Lower leg skin (tissue), 3 donors: ENCODE measurements around the gene DCLK2.

ENCODE experiments used
- POLR2A ChIP-seq, 2 donors: fragments of 450-650 bp; IDR thresholded peaks; one replicate each; pipeline ENCODE4 v1.6.1; 2016 to 2017; ENCODE audit warnings: antibody characterized with exemption in 2 of 2, mild to moderate bottlenecking in 1 of 2, moderate library complexity in 1 of 2
- TF ChIP-seq, protein P1 (sequence below), 3 donors: fragments of 450-650 bp; IDR thresholded peaks; one replicate each; pipeline ENCODE4 v1.5.1; 2016; ENCODE audit warnings: antibody characterized with exemption in 3 of 3, mild to moderate bottlenecking in 3 of 3, moderate library complexity in 2 of 3

DNA sequence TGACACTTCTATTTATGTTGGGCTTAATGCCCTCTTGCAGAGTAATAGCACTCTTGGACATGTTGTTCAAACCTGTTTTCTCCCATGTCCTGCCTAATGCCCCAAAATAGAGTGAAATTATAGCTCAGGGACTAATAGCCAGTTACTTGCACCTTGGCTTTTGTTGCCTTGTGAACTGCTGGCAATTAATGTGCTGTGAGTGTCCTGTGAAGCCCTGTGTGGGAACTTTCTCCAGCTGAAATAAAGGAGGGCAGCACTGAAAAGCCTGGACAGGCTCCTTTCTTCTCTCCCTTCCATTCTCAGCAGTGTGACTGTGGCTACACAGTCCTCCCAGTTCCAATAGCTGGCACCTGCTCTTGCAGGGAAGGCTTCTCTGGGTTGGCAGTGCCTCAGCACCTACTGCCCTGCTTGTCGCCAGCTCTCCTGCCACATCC is 72.4 kb downstream of the DCLK2 start:
- TF ChIP-seq POLR2A (IDR thresholded peaks at IDR 0.05) = no peak
- TF ChIP-seq, protein P1, sequence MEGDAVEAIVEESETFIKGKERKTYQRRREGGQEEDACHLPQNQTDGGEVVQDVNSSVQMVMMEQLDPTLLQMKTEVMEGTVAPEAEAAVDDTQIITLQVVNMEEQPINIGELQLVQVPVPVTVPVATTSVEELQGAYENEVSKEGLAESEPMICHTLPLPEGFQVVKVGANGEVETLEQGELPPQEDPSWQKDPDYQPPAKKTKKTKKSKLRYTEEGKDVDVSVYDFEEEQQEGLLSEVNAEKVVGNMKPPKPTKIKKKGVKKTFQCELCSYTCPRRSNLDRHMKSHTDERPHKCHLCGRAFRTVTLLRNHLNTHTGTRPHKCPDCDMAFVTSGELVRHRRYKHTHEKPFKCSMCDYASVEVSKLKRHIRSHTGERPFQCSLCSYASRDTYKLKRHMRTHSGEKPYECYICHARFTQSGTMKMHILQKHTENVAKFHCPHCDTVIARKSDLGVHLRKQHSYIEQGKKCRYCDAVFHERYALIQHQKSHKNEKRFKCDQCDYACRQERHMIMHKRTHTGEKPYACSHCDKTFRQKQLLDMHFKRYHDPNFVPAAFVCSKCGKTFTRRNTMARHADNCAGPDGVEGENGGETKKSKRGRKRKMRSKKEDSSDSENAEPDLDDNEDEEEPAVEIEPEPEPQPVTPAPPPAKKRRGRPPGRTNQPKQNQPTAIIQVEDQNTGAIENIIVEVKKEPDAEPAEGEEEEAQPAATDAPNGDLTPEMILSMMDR (IDR thresholded peaks at IDR 0.05) = no peak
